Hepatocyte (in vitro differentiated cells): ENCODE results near the gene DCAF10.

ENCODE experiments used
- CTCF ChIP-seq: fragments of 200-600 bp; sonication (generic); IDR thresholded peaks from 2 replicates; pipeline ENCODE4 v1.5.1; 2016; ENCODE audit warnings: antibody characterized with exemption, mild to moderate bottlenecking; ENCODE audit not compliant: poor library complexity
- EZH2 ChIP-seq: fragments of 200-600 bp; sonication (generic); IDR thresholded peaks from 2 replicates; pipeline ENCODE4 v1.6.1; 2016; ENCODE audit warnings: antibody characterized with exemption, mild to moderate bottlenecking, borderline replicate concordance
- EZH2phosphoT487 ChIP-seq: fragments of 200-600 bp; sonication (generic); IDR thresholded peaks from one replicate; pipeline ENCODE4 v1.6.1; 2018; ENCODE audit warnings: antibody characterized with exemption, mild to moderate bottlenecking, low read depth, moderate library complexity; ENCODE audit not compliant: unreplicated experiment, severe bottlenecking

GRCh38 chr9:37784616-37785483, 15.7 kb upstream of the DCAF10 start, which contains the start of gene EXOSC3:
- TF ChIP-seq EZH2phosphoT487 (no peak), CTCF (peak; percentile 18), EZH2 (no peak)
